Hepatocyte (in vitro differentiated cells): ENCODE data around the gene PRKCZ. TPM values are rescaled to one million over a fixed set of nuclear protein-coding genes. Genes with fewer than 3 reads are reported as not detected.
A peak's percentile ranks its signal among the peaks of the same experiment; 100 is the strongest.

Experiments used
- DNase-seq: peaks from one replicate; pipeline ENCODE4 v3.0.0-alpha.2; 2016; ENCODE audit warnings: low spot score
- H2AFZ ChIP-seq: fragments of 200-600 bp; sonication (generic); 2 replicates; pipeline ENCODE4 v1.6.0; 2016; ENCODE audit warnings: antibody characterized with exemption, mild to moderate bottlenecking
- H3K27ac ChIP-seq: fragments of 200-600 bp; sonication (generic); 2 replicates; pipeline ENCODE4 v1.5.1; 2016; ENCODE audit warnings: mild to moderate bottlenecking
- H3K27me3 ChIP-seq: fragments of 200-600 bp; sonication (generic); 2 replicates; pipeline ENCODE4 v1.6.1; 2016
- H3K36me3 ChIP-seq: fragments of 200-600 bp; sonication (generic); replicated peaks from 2 replicates; pipeline ENCODE4 v1.5.1; 2016; ENCODE audit warnings: low read depth; ENCODE audit not compliant: insufficient read depth
- H3K4me1 ChIP-seq: fragments of 200-600 bp; sonication (generic); 2 replicates; pipeline ENCODE4 v1.5.1; 2016; ENCODE audit warnings: mild to moderate bottlenecking, moderate library complexity; ENCODE audit not compliant: insufficient read depth
- H3K4me2 ChIP-seq: fragments of 200-600 bp; sonication (generic); 2 replicates; pipeline ENCODE4 v1.6.0; 2016
- H3K4me3 ChIP-seq: fragments of 200-600 bp; sonication (generic); 2 replicates; pipeline ENCODE4 v1.5.1; 2016; ENCODE audit warnings: mild to moderate bottlenecking
- H3K79me2 ChIP-seq: fragments of 200-600 bp; sonication (generic); 2 replicates; pipeline ENCODE4 v1.6.0; 2017; ENCODE audit warnings: mild to moderate bottlenecking
- H3K9me2 ChIP-seq: fragments of 200-600 bp; sonication (generic); replicated peaks from 2 replicates; pipeline ENCODE4 v1.6.0; 2017; ENCODE audit warnings: mild to moderate bottlenecking; ENCODE audit not compliant: insufficient read depth
- H3K9me3 ChIP-seq: fragments of 200-600 bp; sonication (generic); 2 replicates; pipeline ENCODE4 v1.5.1; 2016; ENCODE audit warnings: low read depth, mild to moderate bottlenecking
- H4K20me1 ChIP-seq: fragments of 200-600 bp; sonication (generic); 2 replicates; pipeline ENCODE4 v1.6.0; 2016; ENCODE audit warnings: mild to moderate bottlenecking; ENCODE audit not compliant: insufficient read depth, poor library complexity, severe bottlenecking
- EZH2 ChIP-seq: fragments of 200-600 bp; sonication (generic); IDR thresholded peaks from 2 replicates; pipeline ENCODE4 v1.6.1; 2016; ENCODE audit warnings: antibody characterized with exemption, mild to moderate bottlenecking, borderline replicate concordance
- EZH2phosphoT487 ChIP-seq: fragments of 200-600 bp; sonication (generic); IDR thresholded peaks from one replicate; pipeline ENCODE4 v1.6.1; 2018; ENCODE audit warnings: antibody characterized with exemption, mild to moderate bottlenecking, low read depth, moderate library complexity; ENCODE audit not compliant: unreplicated experiment, severe bottlenecking
- WGBS: methylation state at CpG from one replicate; pipeline ENCODE4 v1.1.6; 2016; ENCODE audit warnings: low lambda C conversion rate; ENCODE audit errors: missing lambda C conversion rate; 5-methylcytosine and 5-hydroxymethylcytosine counted together
- polyA plus RNA-seq: library from polyadenylated mRNA; unstranded; fragments of >200 nt; fragmentation: Nextera tagmentation; extraction: Ambion mirVana; gene quantifications from 2 replicates; pipeline ENCODE4 v1.2.1, GENCODE V29; 2016
- total RNA-seq: library from RNA; depleted of rRNA; stranded (reverse); fragments of >200 nt; gene quantifications from 2 replicates; pipeline ENCODE4 v1.2.3, GENCODE V29; 2014
- TF ChIP-seq, protein P1 (sequence below): fragments of 200-600 bp; sonication (generic); IDR thresholded peaks from 2 replicates; pipeline ENCODE4 v1.5.1; 2016; ENCODE audit warnings: antibody characterized with exemption, mild to moderate bottlenecking; ENCODE audit not compliant: poor library complexity

The PRKCZ gene
- total and polyA plus RNA-seq, 2 experiments from 2014 or later: 41.0 to 52.3 TPM

DNA sequence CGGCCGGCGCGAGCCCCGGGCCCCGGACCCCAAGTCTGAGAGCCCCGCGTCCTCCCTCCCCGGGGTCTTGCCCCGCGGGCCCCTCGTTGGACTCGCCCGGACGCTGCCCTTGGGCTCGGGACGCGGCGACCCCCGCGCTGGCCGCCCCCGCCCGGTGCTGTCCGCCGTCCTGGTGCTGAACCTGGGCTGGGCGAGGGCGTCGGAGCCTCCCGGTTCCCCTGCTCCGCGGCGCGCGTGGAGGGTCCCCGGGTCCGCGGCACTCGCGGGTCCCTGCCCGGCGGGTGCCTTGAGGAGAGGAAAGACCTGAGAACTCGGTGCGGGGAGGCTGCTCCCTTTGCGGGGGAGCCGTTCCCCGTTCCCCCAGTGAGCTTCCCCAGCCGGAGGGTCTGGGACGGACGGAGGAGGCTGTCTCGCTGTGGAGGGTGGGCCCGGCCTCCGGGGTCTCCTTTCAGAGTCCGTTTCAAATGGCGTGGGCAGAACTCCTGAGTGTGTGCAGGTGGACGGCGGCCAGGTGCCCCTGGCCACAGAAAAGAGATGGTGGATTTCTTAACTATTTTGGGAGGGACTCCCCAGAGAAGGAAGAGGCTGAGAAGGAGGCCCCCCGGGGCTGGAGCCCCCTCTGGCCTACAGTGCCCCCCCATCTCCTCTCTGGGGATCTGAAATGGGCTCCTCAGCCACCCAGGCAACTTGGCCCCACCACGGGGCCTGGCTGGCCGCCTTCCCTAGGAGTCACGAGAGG, 30.5 kb upstream of the PRKCZ start:
- Histone ChIP-seq H3K27ac (no peak overlapping the region), H3K27me3 (peaks cover 67% of the 10 kb centered on the region), H3K36me3 (no peaks in the 10 kb centered on the region), H3K4me2 (peak overlapping the region; percentile 78), H4K20me1 (peaks cover 3% of the 10 kb centered on the region), H3K9me3 (no peaks in the 10 kb centered on the region), H3K9me2 (no peaks in the 10 kb centered on the region), H3K79me2 (no peaks in the 10 kb centered on the region), H2AFZ (no peak overlapping the region), H3K4me1 (peaks cover 3% of the 10 kb centered on the region), H3K4me3 (no peak overlapping the region)
- peak; percentile 55 for DNase-seq
- TF ChIP-seq, protein P1, sequence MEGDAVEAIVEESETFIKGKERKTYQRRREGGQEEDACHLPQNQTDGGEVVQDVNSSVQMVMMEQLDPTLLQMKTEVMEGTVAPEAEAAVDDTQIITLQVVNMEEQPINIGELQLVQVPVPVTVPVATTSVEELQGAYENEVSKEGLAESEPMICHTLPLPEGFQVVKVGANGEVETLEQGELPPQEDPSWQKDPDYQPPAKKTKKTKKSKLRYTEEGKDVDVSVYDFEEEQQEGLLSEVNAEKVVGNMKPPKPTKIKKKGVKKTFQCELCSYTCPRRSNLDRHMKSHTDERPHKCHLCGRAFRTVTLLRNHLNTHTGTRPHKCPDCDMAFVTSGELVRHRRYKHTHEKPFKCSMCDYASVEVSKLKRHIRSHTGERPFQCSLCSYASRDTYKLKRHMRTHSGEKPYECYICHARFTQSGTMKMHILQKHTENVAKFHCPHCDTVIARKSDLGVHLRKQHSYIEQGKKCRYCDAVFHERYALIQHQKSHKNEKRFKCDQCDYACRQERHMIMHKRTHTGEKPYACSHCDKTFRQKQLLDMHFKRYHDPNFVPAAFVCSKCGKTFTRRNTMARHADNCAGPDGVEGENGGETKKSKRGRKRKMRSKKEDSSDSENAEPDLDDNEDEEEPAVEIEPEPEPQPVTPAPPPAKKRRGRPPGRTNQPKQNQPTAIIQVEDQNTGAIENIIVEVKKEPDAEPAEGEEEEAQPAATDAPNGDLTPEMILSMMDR: no peak
- TF ChIP-seq EZH2: peak; percentile 37
- WGBS: 29% methylated on average over 34 of the region's 61 CpGs

DNA sequence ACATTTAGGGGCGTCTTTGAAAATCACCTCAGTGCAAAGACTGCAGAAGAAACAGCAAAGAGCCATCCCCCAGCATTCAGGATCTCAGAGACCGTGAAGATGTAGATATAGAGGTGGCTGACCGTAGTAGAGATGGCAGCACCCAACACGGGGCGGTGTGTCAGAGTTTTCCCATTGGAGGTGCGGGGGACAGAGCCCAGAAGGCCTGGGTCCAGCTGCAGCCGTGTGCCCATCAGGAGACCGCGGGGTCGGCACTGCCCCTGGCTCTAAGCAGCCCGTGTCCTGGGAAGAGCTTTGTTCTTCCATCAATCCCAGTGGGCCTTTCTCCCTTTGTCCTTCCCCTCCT, 29.9 kb upstream of the PRKCZ start:
- peaks cover 65% of the 10 kb centered on the region for H3K27me3 ChIP-seq
- H3K9me3 ChIP-seq: no peaks in the 10 kb centered on the region
- H3K4me1 ChIP-seq: peaks cover 3% of the 10 kb centered on the region
- no peak overlapping the region for H3K4me3 ChIP-seq
- no peak overlapping the region for H2AFZ ChIP-seq
- no peak overlapping the region for H3K27ac ChIP-seq
- 94% methylated on average over 7 of the region's 11 CpGs for WGBS
- peaks cover 3% of the 10 kb centered on the region for H4K20me1 ChIP-seq
- no peaks in the 10 kb centered on the region for H3K9me2 ChIP-seq
- no peak for DNase-seq
- no peak overlapping the region for H3K4me2 ChIP-seq
- H3K36me3 ChIP-seq: no peaks in the 10 kb centered on the region
- TF ChIP-seq, protein P1: no peak
- TF ChIP-seq EZH2: no peak
- TF ChIP-seq EZH2phosphoT487: no peak
- H3K79me2 ChIP-seq: no peaks in the 10 kb centered on the region

GRCh38 chr1:2021550-2021949, 28.7 kb upstream of the PRKCZ start:
- Histone ChIP-seq H3K9me3 (no peaks in the 10 kb centered on the region), H2AFZ (no peak overlapping the region), H4K20me1 (peaks cover 3% of the 10 kb centered on the region), H3K4me2 (no peak overlapping the region), H3K4me1 (peaks cover 3% of the 10 kb centered on the region), H3K79me2 (no peaks in the 10 kb centered on the region), H3K4me3 (no peak overlapping the region), H3K36me3 (no peaks in the 10 kb centered on the region), H3K9me2 (no peaks in the 10 kb centered on the region), H3K27ac (no peak overlapping the region), H3K27me3 (peaks cover 54% of the 10 kb centered on the region)
- no peak for TF ChIP-seq EZH2
- TF ChIP-seq, protein P1: no peak
- no peak for TF ChIP-seq EZH2phosphoT487
- DNase-seq: no peak
- WGBS: 90% methylated on average over 22 of the region's 25 CpGs
